Gastrocnemius medialis (tissue), 4 donors: ENCODE data around the gene GPLD1. TPM values are rescaled to one million over a fixed set of nuclear protein-coding genes. Genes with fewer than 3 reads are reported as not detected.

Source experiments
- ATAC-seq, 2 donors: fragments of 150-250 bp; one replicate each; pipeline ENCODE4 v1.9.1; 2016
- DNase-seq, 2 donors: peaks; one replicate each; pipeline ENCODE4 v3.0.0-alpha.2; 2019
- H3K27ac ChIP-seq, 4 donors: fragments of 200-600 bp; sonication (generic); 1 replicate in 1 of 4; 2 replicates in 3 of 4; pipeline ENCODE4 v1.5.1; 2016 to 2018; ENCODE audit warnings: mild to moderate bottlenecking in 2 of 4, moderate library complexity in 1 of 4
- H3K27me3 ChIP-seq, 3 donors: fragments of 200-600 bp; sonication (generic) in 2 of 3; 1 replicate in 1 of 3; 2 replicates in 2 of 3; pipeline versions ENCODE4 v1.5.1 to v1.6.0; 2016 to 2019; ENCODE audit warnings: mild to moderate bottlenecking in 1 of 3, moderate library complexity in 1 of 3
- H3K36me3 ChIP-seq, 2 donors: fragments of 200-600 bp; sonication (generic) in 1 of 2; one replicate each; pipeline ENCODE4 v1.5.1; 2017 to 2018
- H3K4me1 ChIP-seq, 2 donors: fragments of 200-600 bp; sonication (generic) in 1 of 2; one replicate each; pipeline ENCODE4 v1.5.1; 2016 to 2017; ENCODE audit warnings: mild to moderate bottlenecking in 2 of 2
- H3K4me3 ChIP-seq, 4 donors: fragments of 200-600 bp; sonication (generic) in 3 of 4; 1 replicate in 1 of 4; 2 replicates in 3 of 4; pipeline ENCODE4 v1.5.1; 2016 to 2019; ENCODE audit warnings: mild to moderate bottlenecking in 2 of 4
- H3K9me3 ChIP-seq, 3 donors: fragments of 200-600 bp; sonication (generic) in 2 of 3; 1 replicate in 1 of 3; 2 replicates in 2 of 3; pipeline ENCODE4 v1.5.1; 2016 to 2019
- CTCF ChIP-seq, 5 experiments: fragments of 450-650 bp in 3 of 5; fragments of 200-600 bp in 2 of 5; sonication (generic) in 2 of 5; IDR thresholded peaks in 4 of 5; conservative IDR thresholded peaks in 1 of 5; 1 replicate in 4 of 5; 2 replicates in 1 of 5; pipeline ENCODE4 v1.5.1; 2016 to 2019; ENCODE audit warnings: antibody characterized with exemption in 5 of 5, mild to moderate bottlenecking in 3 of 5, moderate library complexity in 3 of 5
- POLR2A ChIP-seq, 2 donors: fragments of 450-650 bp; IDR thresholded peaks; one replicate each; pipeline ENCODE4 v1.6.1; 2017; ENCODE audit warnings: antibody characterized with exemption in 2 of 2, mild to moderate bottlenecking in 2 of 2, moderate library complexity in 2 of 2
- in situ Hi-C, 4 donors: fragments of 200-750 bp; cut with MboI; loops; one replicate each; pipeline versions ENCODE4 v1.15.0 to v1.8.0; 2017; ENCODE audit warnings: low sequenced_read_pairs in 4 of 4
- intact Hi-C: fragments of 100-400 bp; cut with DNase I; formaldehyde crosslinking; loops from one replicate; pipeline ENCODE4 v1.15.1; 2023; ENCODE audit warnings: low total_unique reads
- total RNA-seq, 4 donors: library from RNA; depleted of rRNA; stranded (reverse); fragments of >200 nt; gene quantifications; one replicate each; pipeline versions ENCODE4 v1.1.0 to v1.2.3, GENCODE V29; 2016

GPLD1 gene
- total RNA-seq, 4 donors from 2014 or later, result 0.07 to 1.2 (median 0.28) TPM

GRCh38 chr6:24486065-24486464, 3.3 kb downstream of the GPLD1 start:
- in situ Hi-C loops, result no loop called here
- TF ChIP-seq CTCF (IDR thresholded peaks at IDR 0.05 in 4 of 5, conservative IDR thresholded peaks at IDR 0.05 in 1 of 5) (no peak), POLR2A (IDR thresholded peaks at IDR 0.05) (no peak)
- H3K4me3 ChIP-seq, result no peak overlapping the region

GRCh38 chr6:24484657-24485323, 4.6 kb downstream of the GPLD1 start:
- TF ChIP-seq POLR2A (IDR thresholded peaks at IDR 0.05), result no peak
- in situ Hi-C loops, result no loop called here
- intact Hi-C loops, result no loop called here
- Histone ChIP-seq H3K4me1 (peaks cover 5 to 8% of the 10 kb centered on the region in 2 donors), H3K4me3 (no peak overlapping the region), H3K27ac (no peak overlapping the region), H3K27me3 (no peaks in the 10 kb centered on the region), H3K36me3 (no peaks in the 10 kb centered on the region), H3K9me3 (no peaks in the 10 kb centered on the region)
- DNase-seq (no peak), ATAC-seq (no peak)

More at GRCh38 chr6:24486065-24486464, 3.3 kb downstream of the GPLD1 start:
- peaks cover 9 to 18% of the 10 kb centered on the region in 2 donors for H3K4me1 ChIP-seq
- H3K27ac ChIP-seq, result no peak overlapping the region
- no peak for DNase-seq
- intact Hi-C loops, result no loop called here
- H3K27me3 ChIP-seq, result no peaks in the 10 kb centered on the region
- no peak for ATAC-seq
- H3K9me3 ChIP-seq, result no peaks in the 10 kb centered on the region
- no peaks in the 10 kb centered on the region for H3K36me3 ChIP-seq

GRCh38 chr6:24481449-24481848, 7.9 kb downstream of the GPLD1 start:
- DNase-seq, result no peak
- Histone ChIP-seq H3K27ac (no peak overlapping the region), H3K4me1 (no peaks in the 10 kb centered on the region), H3K27me3 (no peaks in the 10 kb centered on the region), H3K4me3 (no peak overlapping the region), H3K9me3 (no peaks in the 10 kb centered on the region), H3K36me3 (no peaks in the 10 kb centered on the region)
- TF ChIP-seq POLR2A (IDR thresholded peaks at IDR 0.05), result no peak
- TF ChIP-seq CTCF (IDR thresholded peaks at IDR 0.05 in 4 of 5, conservative IDR thresholded peaks at IDR 0.05 in 1 of 5), result no peak
- in situ Hi-C loops, result no loop called here
- intact Hi-C loops, result no loop called here
- no peak for ATAC-seq

DNA sequence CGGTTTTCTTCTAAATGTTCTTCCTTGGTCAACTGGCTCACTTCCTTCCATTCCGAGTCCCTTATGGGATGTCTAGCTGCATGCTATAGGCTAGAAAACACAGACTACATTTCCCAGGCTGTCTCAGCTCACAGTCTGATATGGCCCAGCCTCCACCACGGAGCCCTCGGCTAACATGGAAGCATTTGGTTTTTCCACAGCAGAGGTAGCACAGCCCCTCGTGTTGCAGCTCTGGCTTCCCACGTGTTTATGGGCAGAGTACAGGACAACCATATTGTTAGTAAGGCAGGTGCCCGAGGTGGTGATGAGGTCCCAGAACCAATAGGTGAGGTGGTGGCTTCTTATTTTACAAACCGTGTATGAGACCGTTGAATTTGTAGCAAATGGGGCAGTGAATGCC, 8.7 kb downstream of the GPLD1 start:
- DNase-seq, result no peak
- TF ChIP-seq CTCF (IDR thresholded peaks at IDR 0.05 in 4 of 5, conservative IDR thresholded peaks at IDR 0.05 in 1 of 5) (no peak), POLR2A (IDR thresholded peaks at IDR 0.05) (no peak)
- in situ Hi-C loops, result no loop called here
- intact Hi-C loops, result no loop called here
- H3K9me3 ChIP-seq, result no peaks in the 10 kb centered on the region
- H3K27ac ChIP-seq, result no peak overlapping the region
- H3K4me1 ChIP-seq, result no peaks in the 10 kb centered on the region
- H3K27me3 ChIP-seq, result no peaks in the 10 kb centered on the region
- H3K4me3 ChIP-seq, result no peak overlapping the region
- ATAC-seq, result no peak
- H3K36me3 ChIP-seq, result no peaks in the 10 kb centered on the region

- no peaks in the 10 kb centered on the region for H3K27me3 ChIP-seq
- no peaks in the 10 kb centered on the region for H3K9me3 ChIP-seq
- no peaks in the 10 kb centered on the region for H3K36me3 ChIP-seq
- intact Hi-C loops, result no loop called here
- in situ Hi-C loops, result no loop called here
- no peaks in the 10 kb centered on the region for H3K4me1 ChIP-seq
- H3K27ac ChIP-seq, result no peak overlapping the region
- TF ChIP-seq CTCF (IDR thresholded peaks at IDR 0.05 in 4 of 5, conservative IDR thresholded peaks at IDR 0.05 in 1 of 5), result no peak
- TF ChIP-seq POLR2A (IDR thresholded peaks at IDR 0.05), result no peak
- ATAC-seq (no peak), DNase-seq (no peak)
- H3K4me3 ChIP-seq, result no peak overlapping the region
Observed at GRCh38 chr6:24478903-24479302, 10.5 kb downstream of the GPLD1 start.
